B cell (primary cell): ENCODE measurements around the gene RALB. TPM values are rescaled to one million over a fixed set of nuclear protein-coding genes. Genes with fewer than 3 reads are reported as not detected.

Experiments used
- ATAC-seq: fragments of 200-7000 bp; cut with Tn5 transposase; one replicate; pipeline ENCODE4 v1.10.0; 2021; ENCODE audit warnings: low read depth, mild to moderate bottlenecking, moderate number of reproducible peaks, moderate library complexity
- CTCF ChIA-PET: fragments of 350-600 bp; sonication (Branson Sonifier 250); formaldehyde crosslinking; loops from one replicate; lab custom pipeline; 2021; ENCODE audit warnings: antibody characterized with exemption, inconsistent platforms; lab: Charles Lee
- POLR2A ChIA-PET: fragments of 350-600 bp; sonication (Branson Sonifier 250); formaldehyde crosslinking; loops from one replicate; lab custom pipeline; 2021; ENCODE audit warnings: antibody characterized with exemption; lab: Charles Lee
- DNase-seq: peaks from one replicate; pipeline ENCODE4 v3.0.0; 2013
- H2AFZ ChIP-seq: 2 replicates; pipeline ENCODE4 v1.6.1; 2012; ENCODE audit warnings: mild to moderate bottlenecking, low read depth, low read length; ENCODE audit not compliant: insufficient read depth, poor library complexity, severe bottlenecking
- H3K27ac ChIP-seq, 2 donors: 1 replicate in 1 of 2; 2 replicates in 1 of 2; pipeline ENCODE4 v1.5.1; 2012 to 2013; ENCODE audit warnings: low read length in 2 of 2, mild to moderate bottlenecking in 2 of 2, moderate library complexity in 1 of 2
- H3K27me3 ChIP-seq, 4 experiments: fragments of 200-600 bp in 1 of 4; sonication (generic) in 1 of 4; replicated peaks in 1 of 4; 1 replicate in 2 of 4; 2 replicates in 2 of 4; pipeline versions ENCODE4 v1.6.1 to v1.7.0; 2013 to 2016; ENCODE audit warnings: low read length in 3 of 4, mild to moderate bottlenecking in 2 of 4, mixed read lengths in 1 of 4, moderate library complexity in 1 of 4; ENCODE audit not compliant: insufficient read depth in 4 of 4, control insufficient read depth in 3 of 4; ENCODE audit errors: control extremely low read depth in 1 of 4
- H3K36me3 ChIP-seq, 2 experiments: replicated peaks in 1 of 2; 1 replicate in 1 of 2; 2 replicates in 1 of 2; pipeline versions ENCODE4 v1.6.1 to v1.7.1; 2013; ENCODE audit warnings: low read length in 1 of 2; ENCODE audit not compliant: insufficient read depth in 2 of 2, control insufficient read depth in 1 of 2; ENCODE audit errors: control extremely low read depth in 1 of 2, extremely low read depth in 1 of 2
- H3K4me1 ChIP-seq, 2 donors: fragments of 200-600 bp in 1 of 2; sonication (generic) in 1 of 2; 1 replicate in 1 of 2; 2 replicates in 1 of 2; pipeline versions ENCODE4 v1.5.1 to v1.6.1; 2013 to 2017; ENCODE audit warnings: low read length in 2 of 2; ENCODE audit not compliant: control insufficient read depth in 2 of 2, insufficient read depth in 2 of 2
- H3K4me2 ChIP-seq: replicated peaks from 2 replicates; pipeline ENCODE3; 2012; ENCODE audit warnings: mild to moderate bottlenecking, low read depth, low read length; ENCODE audit not compliant: poor library complexity, severe bottlenecking
- H3K4me3 ChIP-seq, 5 experiments: fragments of 200-600 bp in 1 of 5; sonication (generic) in 1 of 5; 1 replicate in 3 of 5; 2 replicates in 2 of 5; pipeline versions ENCODE4 v1.5.1 to v1.7.0; 2011 to 2016; ENCODE audit warnings: low read length in 4 of 5, mild to moderate bottlenecking in 4 of 5, low read depth in 2 of 5, control low read depth in 1 of 5, moderate library complexity in 1 of 5; ENCODE audit not compliant: insufficient read depth in 1 of 5; ENCODE audit errors: control extremely low read depth in 1 of 5, extremely low read depth in 1 of 5
- H3K79me2 ChIP-seq: fragments of 200-600 bp; sonication (generic); one replicate; pipeline ENCODE4 v1.6.0; 2016; ENCODE audit warnings: low read length; ENCODE audit not compliant: control insufficient read depth, insufficient read depth
- H3K9ac ChIP-seq: fragments of 200-600 bp; sonication (generic); 2 replicates; pipeline ENCODE4 v1.6.1; 2017; ENCODE audit warnings: mild to moderate bottlenecking, low read length, moderate library complexity
- H3K9me3 ChIP-seq, 3 donors: one replicate each; pipeline versions ENCODE4 v1.6.1 to v1.7.1; 2013; ENCODE audit warnings: low read length in 2 of 3; ENCODE audit not compliant: control insufficient read depth in 2 of 3, insufficient read depth in 1 of 3; ENCODE audit errors: control extremely low read depth in 1 of 3
- H4K20me1 ChIP-seq: 2 replicates; pipeline ENCODE4 v1.6.0; 2012; ENCODE audit warnings: mild to moderate bottlenecking, low read length; ENCODE audit not compliant: insufficient read depth, control insufficient read depth, poor library complexity, severe bottlenecking
- H3K27ac Mint-ChIP-seq: one replicate; pipeline ENCODE4 v1.8.0; 2021; ENCODE audit warnings: mixed read lengths
- H3K27me3 Mint-ChIP-seq: one replicate; pipeline ENCODE4 v1.8.0; 2021; ENCODE audit warnings: mixed read lengths
- H3K4me1 Mint-ChIP-seq: one replicate; pipeline ENCODE4 v1.8.0; 2021; ENCODE audit warnings: mixed read lengths
- H3K4me3 Mint-ChIP-seq: one replicate; pipeline ENCODE4 v1.8.0; 2021; ENCODE audit warnings: mixed read lengths
- H3K9me3 Mint-ChIP-seq: one replicate; pipeline ENCODE4 v1.8.0; 2022; ENCODE audit warnings: mixed read lengths; ENCODE audit not compliant: insufficient read depth
- CTCF ChIP-seq: fragments of 200-600 bp; IDR thresholded peaks from one replicate; pipeline ENCODE4 v1.8.0; 2022; ENCODE audit warnings: antibody characterized with exemption, mild to moderate bottlenecking
- EZH2 ChIP-seq: IDR thresholded peaks from 2 replicates; pipeline ENCODE4 v1.6.1; 2012; ENCODE audit warnings: borderline replicate concordance, low read depth, mild to moderate bottlenecking, moderate library complexity, low read length; ENCODE audit not compliant: insufficient read depth, poor library complexity, severe bottlenecking
- WGBS: methylation state at CpG from one replicate; pipeline ENCODE4 v1.1.5; 2013; ENCODE audit warnings: missing lambda C conversion rate; ENCODE audit not compliant: insufficient coverage; 5-methylcytosine and 5-hydroxymethylcytosine counted together
- intact Hi-C: fragments of 100-400 bp; cut with micrococcal nuclease; formaldehyde crosslinking; loops from one replicate; pipeline ENCODE4 v1.10.0; 2022
- polyA plus RNA-seq: library from polyadenylated mRNA; depleted of rRNA; stranded (reverse); fragments of >200 nt; gene quantifications from 2 replicates; pipeline ENCODE4 v1.2.3, GENCODE V29; 2012
- total RNA-seq, 2 donors: library from RNA; stranded (reverse); fragments of 120-200 nt in 1 of 2; gene quantifications; 1 replicate in 1 of 2; 2 replicates in 1 of 2; pipeline versions ENCODE4 v1.2.3 to v1.2.4, GENCODE V29; 2013 to 2022

Gene RALB
- total and polyA plus RNA-seq, 2 donors (not counting 1 experiment from before 2014, with no cell fraction given): 19.3 to 35.9 TPM

GRCh38 chr2:120209427-120210269 lies 43.0 kb upstream of the RALB start:
- CTCF ChIA-PET: no interaction called here
- intact Hi-C loops: no loop called here
- H3K9me3 ChIP-seq: peaks cover 0 to 3% (median 0%) of the 10 kb centered on the region in 3 donors
- no peak overlapping the region for H3K4me2 ChIP-seq
- H4K20me1 ChIP-seq: no peaks in the 10 kb centered on the region
- no peaks in the 10 kb centered on the region for H3K27me3 ChIP-seq
- H3K79me2 ChIP-seq: no peaks in the 10 kb centered on the region
- no peak overlapping the region for H3K9ac ChIP-seq
- no peak overlapping the region for H3K27ac Mint-ChIP-seq
- TF ChIP-seq CTCF (no peak), EZH2 (no peak)
- POLR2A ChIA-PET: interaction anchor here (0.6 kb wide), 1 partner anchor 62 kb away, joined by 6 read pairs; no protein-coding TSS in a partner anchor
- no peaks in the 10 kb centered on the region for H3K27me3 Mint-ChIP-seq
- H3K4me1 ChIP-seq: peaks cover 4 to 7% of the 10 kb centered on the region in 2 donors
- H3K27ac ChIP-seq: peak overlapping the region in 1 of 2 donors; percentile 23
- no peak for ATAC-seq
- no peak overlapping the region for H2AFZ ChIP-seq
- peaks cover 5% of the 10 kb centered on the region for H3K4me1 Mint-ChIP-seq
- no peak overlapping the region for H3K4me3 Mint-ChIP-seq
- WGBS: 73% methylated on average over 12 of the region's 12 CpGs
- peak; percentile 3 for DNase-seq
- no peak overlapping the region for H3K4me3 ChIP-seq
- H3K36me3 ChIP-seq: no peaks in the 10 kb centered on the region
- H3K9me3 Mint-ChIP-seq: no peaks in the 10 kb centered on the region

DNA sequence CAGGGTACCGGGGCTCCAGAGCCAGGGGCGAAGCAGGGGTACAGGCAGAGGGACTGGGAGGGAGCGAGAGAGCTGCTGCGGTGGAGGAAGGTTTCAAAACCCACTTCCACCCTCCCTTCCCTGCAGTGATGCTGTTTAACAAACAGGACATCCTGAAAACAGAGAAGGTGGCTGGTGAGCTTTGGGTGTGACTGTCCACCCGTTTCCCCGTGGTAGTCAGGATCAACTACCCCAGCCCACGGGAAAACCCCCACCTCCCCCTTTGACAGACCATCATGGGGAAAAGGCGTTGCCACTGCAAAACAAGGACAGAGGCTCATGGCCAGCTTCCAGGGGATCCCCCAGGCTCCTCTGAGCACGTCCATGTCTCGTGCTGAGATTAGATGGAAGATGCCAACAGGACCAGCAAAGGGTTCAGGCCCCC lies 42.4 kb upstream of the RALB start:
- 33% methylated on average over 7 of the region's 10 CpGs for WGBS
- no peaks in the 10 kb centered on the region for H4K20me1 ChIP-seq
- no peaks in the 10 kb centered on the region for H3K79me2 ChIP-seq
- H3K9me3 ChIP-seq: peaks cover 0 to 3% (median 0%) of the 10 kb centered on the region in 3 donors
- no peak overlapping the region for H3K4me3 ChIP-seq
- DNase-seq: no peak
- H3K27me3 ChIP-seq: no peaks in the 10 kb centered on the region
- H3K4me1 Mint-ChIP-seq: peaks cover 5% of the 10 kb centered on the region
- H3K4me1 ChIP-seq: peaks cover 4 to 7% of the 10 kb centered on the region in 2 donors
- intact Hi-C loops: no loop called here
- no peaks in the 10 kb centered on the region for H3K36me3 ChIP-seq
- TF ChIP-seq CTCF (no peak), EZH2 (no peak)
- no peak overlapping the region for H3K4me3 Mint-ChIP-seq
- ChIA-PET POLR2A (no interaction called here), CTCF (no interaction called here)
- no peak overlapping the region for H2AFZ ChIP-seq
- no peaks in the 10 kb centered on the region for H3K9me3 Mint-ChIP-seq
- no peaks in the 10 kb centered on the region for H3K27me3 Mint-ChIP-seq
- no peak overlapping the region for H3K4me2 ChIP-seq
- no peak overlapping the region for H3K9ac ChIP-seq
- peak overlapping the region in 1 of 2 donors; percentile 23 for H3K27ac ChIP-seq
- H3K27ac Mint-ChIP-seq: no peak overlapping the region
- ATAC-seq: no peak
